Sigmoid colon (tissue), 7 donors: ENCODE measurements around the gene DYRK1A. TPM values are rescaled to one million over a fixed set of nuclear protein-coding genes. Genes with fewer than 3 reads are reported as not detected.
A peak's percentile ranks its signal among the peaks of the same experiment; 100 is the strongest.

Experiments used
- DNase-seq: peaks from one replicate; pipeline ENCODE4 v3.0.0-alpha.2; 2019
- H3K27ac ChIP-seq, 4 donors: fragments of 200-600 bp; sonication (generic); one replicate each; pipeline ENCODE4 v1.5.1; 2016 to 2019; ENCODE audit warnings: mild to moderate bottlenecking in 1 of 4
- H3K27me3 ChIP-seq, 3 donors: fragments of 200-600 bp; sonication (generic); one replicate each; pipeline ENCODE4 v1.5.1; 2019; ENCODE audit warnings: mild to moderate bottlenecking in 1 of 3
- H3K36me3 ChIP-seq, 4 donors: fragments of 200-600 bp; sonication (generic); one replicate each; pipeline ENCODE4 v1.5.1; 2016 to 2019
- H3K4me1 ChIP-seq, 4 donors: fragments of 200-600 bp; sonication (generic); one replicate each; pipeline ENCODE4 v1.5.1; 2017 to 2019
- H3K4me3 ChIP-seq, 4 donors: fragments of 200-600 bp; sonication (generic); one replicate each; pipeline ENCODE4 v1.5.1; 2017 to 2019; ENCODE audit warnings: mild to moderate bottlenecking in 2 of 4, moderate library complexity in 1 of 4
- H3K9me3 ChIP-seq, 4 donors: fragments of 200-600 bp in 3 of 4; sonication (generic) in 3 of 4; one replicate each; pipeline versions ENCODE4 v1.5.1 to v1.6.1; 2013 to 2019
- EP300 ChIP-seq, 4 donors: sonication (generic); formaldehyde crosslinking; IDR thresholded peaks; one replicate each; pipeline ENCODE4 v1.6.1; 2017; ENCODE audit warnings: antibody characterized with exemption in 4 of 4
- POLR2A ChIP-seq, 2 donors: fragments of 450-650 bp; IDR thresholded peaks; one replicate each; pipeline ENCODE4 v1.6.1; 2016; ENCODE audit warnings: antibody characterized with exemption in 2 of 2, mild to moderate bottlenecking in 2 of 2, moderate library complexity in 2 of 2
- POLR2AphosphoS5 ChIP-seq, 4 donors: sonication (generic); formaldehyde crosslinking; IDR thresholded peaks; one replicate each; pipeline ENCODE4 v1.6.1; 2017; ENCODE audit warnings: antibody characterized with exemption in 4 of 4
- WGBS, 2 donors: extraction: QIAGEN DNeasy Blood & Tissue Kit; methylation state at CpG; one replicate each; pipeline ENCODE4 v1.1.7; 2013; 5-methylcytosine and 5-hydroxymethylcytosine counted together
- intact Hi-C: fragments of 100-400 bp; cut with DNase I; formaldehyde crosslinking; loops from one replicate; pipeline ENCODE4 v1.15.1; 2023
- polyA plus RNA-seq, 3 donors: library from polyadenylated mRNA; stranded (reverse); fragments of 200-250 nt; gene quantifications; one replicate each; pipeline ENCODE4 v1.2.3, GENCODE V29; 2013
- total RNA-seq, 4 donors: library from RNA; depleted of rRNA; stranded (reverse); fragments of >200 nt; gene quantifications; one replicate each; pipeline ENCODE4 v1.1.0, GENCODE V29; 2016
- TF ChIP-seq, protein P1 (sequence below), 4 experiments: fragments of 450-650 bp in 3 of 4; fragments of 200-600 bp in 1 of 4; IDR thresholded peaks; one replicate each; pipeline ENCODE4 v1.5.1; 2016 to 2019; ENCODE audit warnings: antibody characterized with exemption in 4 of 4, mild to moderate bottlenecking in 3 of 4, moderate library complexity in 2 of 4
- donor health status: healthy with polysubstance abuse.
- donor health status: Bipolar disorder and iron deficiency.
- donor health status: healthy.

Gene DYRK1A
- total and polyA plus RNA-seq, 7 donors, result 11.4 to 74.1 (median 62.9) TPM

DNA sequence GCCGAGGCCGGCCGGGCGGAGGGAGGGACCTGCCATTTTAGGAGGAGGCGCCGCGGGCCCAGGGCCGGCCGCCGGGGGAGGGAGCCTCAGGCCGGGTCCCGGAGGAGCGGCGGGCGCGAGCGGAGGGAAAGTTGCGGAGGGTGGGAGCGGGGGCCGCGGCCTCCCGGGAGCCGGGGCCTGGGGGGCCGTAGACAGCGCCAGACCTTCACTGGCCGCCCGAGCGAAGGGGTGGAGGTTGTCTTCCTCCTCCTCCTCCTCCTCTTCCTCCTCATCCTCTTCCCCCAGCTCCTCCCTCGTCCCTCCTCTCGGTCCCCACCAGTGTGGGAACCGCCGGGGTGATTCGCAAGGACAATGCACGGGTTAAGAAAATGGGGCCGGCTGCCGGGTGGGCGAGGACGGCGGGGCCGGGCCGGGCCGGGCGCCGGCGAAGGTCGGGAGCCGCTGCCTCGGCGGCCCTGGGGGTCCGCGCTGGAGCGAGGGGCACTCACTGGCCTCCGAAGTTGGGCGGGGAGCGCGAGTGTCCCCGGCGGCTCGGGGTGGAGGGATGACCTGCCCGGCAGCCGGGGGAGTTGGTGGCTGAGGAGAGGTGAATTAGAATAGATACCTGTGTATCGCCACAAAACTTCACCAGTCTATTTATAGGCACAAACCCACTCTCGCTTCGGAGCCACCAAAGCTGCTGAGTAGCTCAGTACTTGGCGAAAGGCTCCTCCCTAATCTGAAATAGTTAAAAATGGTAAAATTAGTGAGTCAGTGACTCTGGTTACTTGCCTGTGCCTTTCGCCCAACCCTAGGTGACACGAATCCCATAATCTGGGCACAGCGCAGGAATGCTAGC is 1.3 kb downstream of the DYRK1A start:
- H3K4me1 ChIP-seq, result peaks cover 0 to 54% (median 46%) of the 10 kb centered on the region in 4 donors
- H3K9me3 ChIP-seq, result no peaks in the 10 kb centered on the region
- WGBS, 2 donors, result 1% methylated on average over 68 of the region's 68 CpGs
- DNase-seq, result peak; percentile 73
- no peaks in the 10 kb centered on the region for H3K27me3 ChIP-seq
- no peak for TF ChIP-seq POLR2A (IDR thresholded peaks at IDR 0.05)
- peak in 3 of 4 donors; percentile 4 to 29 (median 14) for TF ChIP-seq POLR2AphosphoS5 (IDR thresholded peaks at IDR 0.05)
- TF ChIP-seq, protein P1, sequence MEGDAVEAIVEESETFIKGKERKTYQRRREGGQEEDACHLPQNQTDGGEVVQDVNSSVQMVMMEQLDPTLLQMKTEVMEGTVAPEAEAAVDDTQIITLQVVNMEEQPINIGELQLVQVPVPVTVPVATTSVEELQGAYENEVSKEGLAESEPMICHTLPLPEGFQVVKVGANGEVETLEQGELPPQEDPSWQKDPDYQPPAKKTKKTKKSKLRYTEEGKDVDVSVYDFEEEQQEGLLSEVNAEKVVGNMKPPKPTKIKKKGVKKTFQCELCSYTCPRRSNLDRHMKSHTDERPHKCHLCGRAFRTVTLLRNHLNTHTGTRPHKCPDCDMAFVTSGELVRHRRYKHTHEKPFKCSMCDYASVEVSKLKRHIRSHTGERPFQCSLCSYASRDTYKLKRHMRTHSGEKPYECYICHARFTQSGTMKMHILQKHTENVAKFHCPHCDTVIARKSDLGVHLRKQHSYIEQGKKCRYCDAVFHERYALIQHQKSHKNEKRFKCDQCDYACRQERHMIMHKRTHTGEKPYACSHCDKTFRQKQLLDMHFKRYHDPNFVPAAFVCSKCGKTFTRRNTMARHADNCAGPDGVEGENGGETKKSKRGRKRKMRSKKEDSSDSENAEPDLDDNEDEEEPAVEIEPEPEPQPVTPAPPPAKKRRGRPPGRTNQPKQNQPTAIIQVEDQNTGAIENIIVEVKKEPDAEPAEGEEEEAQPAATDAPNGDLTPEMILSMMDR (IDR thresholded peaks at IDR 0.05), result no peak
- no peak for TF ChIP-seq EP300 (IDR thresholded peaks at IDR 0.05)
- H3K27ac ChIP-seq, result peak overlapping the region; percentile 99 to 100 (median 100)
- intact Hi-C loops, result loop anchor here (5.0 to 10.0 kb wide), 4 partner anchors 94 to 296 kb away; partner anchors contain the start of genes PIGP and TTC3
- no peaks in the 10 kb centered on the region for H3K36me3 ChIP-seq
- H3K4me3 ChIP-seq, result peak overlapping the region; percentile 86 to 98 (median 96)

- DNase-seq, result no peak
- H3K4me1 ChIP-seq, result peaks cover 0 to 62% (median 51%) of the 10 kb centered on the region in 4 donors
- H3K36me3 ChIP-seq, result no peaks in the 10 kb centered on the region
- WGBS, 2 donors, result 2 to 4% methylated on average over 9 of the region's 9 CpGs
- no peaks in the 10 kb centered on the region for H3K9me3 ChIP-seq
- H3K4me3 ChIP-seq, result peak overlapping the region; percentile 86 to 98 (median 96)
- H3K27ac ChIP-seq, result peak overlapping the region; percentile 99 to 100 (median 100)
- TF ChIP-seq POLR2AphosphoS5 (IDR thresholded peaks at IDR 0.05) (no peak), EP300 (IDR thresholded peaks at IDR 0.05) (no peak), POLR2A (IDR thresholded peaks at IDR 0.05) (no peak)
- TF ChIP-seq, protein P1 (IDR thresholded peaks at IDR 0.05), result no peak
- no peaks in the 10 kb centered on the region for H3K27me3 ChIP-seq
- intact Hi-C loops, result loop anchor here (5.0 to 10.0 kb wide), 4 partner anchors 94 to 296 kb away; partner anchors contain the start of genes PIGP and TTC3
Measured at GRCh38 chr21:37368541-37369279, 2.1 kb downstream of the DYRK1A start.

GRCh38 chr21:37369307-37369854 is 2.8 kb downstream of the DYRK1A start:
- DNase-seq, result no peak
- WGBS, 2 donors, result 24 to 37% methylated on average over 3 of the region's 3 CpGs
- H3K27ac ChIP-seq, result peak overlapping the region in 3 of 4 donors; percentile 99 to 100 (median 99)
- peak overlapping the region; percentile 86 to 98 (median 96) for H3K4me3 ChIP-seq
- H3K9me3 ChIP-seq, result no peaks in the 10 kb centered on the region
- no peak for TF ChIP-seq POLR2AphosphoS5 (IDR thresholded peaks at IDR 0.05)
- no peak for TF ChIP-seq POLR2A (IDR thresholded peaks at IDR 0.05)
- TF ChIP-seq EP300 (IDR thresholded peaks at IDR 0.05), result no peak
- TF ChIP-seq, protein P1 (IDR thresholded peaks at IDR 0.05), result no peak
- intact Hi-C loops, result loop anchor here (5.0 to 10.0 kb wide), 4 partner anchors 93 to 297 kb away; partner anchors contain the start of genes PIGP and TTC3
- H3K4me1 ChIP-seq, result peaks cover 0 to 69% (median 58%) of the 10 kb centered on the region in 4 donors
- no peaks in the 10 kb centered on the region for H3K36me3 ChIP-seq
- no peaks in the 10 kb centered on the region for H3K27me3 ChIP-seq

DNA sequence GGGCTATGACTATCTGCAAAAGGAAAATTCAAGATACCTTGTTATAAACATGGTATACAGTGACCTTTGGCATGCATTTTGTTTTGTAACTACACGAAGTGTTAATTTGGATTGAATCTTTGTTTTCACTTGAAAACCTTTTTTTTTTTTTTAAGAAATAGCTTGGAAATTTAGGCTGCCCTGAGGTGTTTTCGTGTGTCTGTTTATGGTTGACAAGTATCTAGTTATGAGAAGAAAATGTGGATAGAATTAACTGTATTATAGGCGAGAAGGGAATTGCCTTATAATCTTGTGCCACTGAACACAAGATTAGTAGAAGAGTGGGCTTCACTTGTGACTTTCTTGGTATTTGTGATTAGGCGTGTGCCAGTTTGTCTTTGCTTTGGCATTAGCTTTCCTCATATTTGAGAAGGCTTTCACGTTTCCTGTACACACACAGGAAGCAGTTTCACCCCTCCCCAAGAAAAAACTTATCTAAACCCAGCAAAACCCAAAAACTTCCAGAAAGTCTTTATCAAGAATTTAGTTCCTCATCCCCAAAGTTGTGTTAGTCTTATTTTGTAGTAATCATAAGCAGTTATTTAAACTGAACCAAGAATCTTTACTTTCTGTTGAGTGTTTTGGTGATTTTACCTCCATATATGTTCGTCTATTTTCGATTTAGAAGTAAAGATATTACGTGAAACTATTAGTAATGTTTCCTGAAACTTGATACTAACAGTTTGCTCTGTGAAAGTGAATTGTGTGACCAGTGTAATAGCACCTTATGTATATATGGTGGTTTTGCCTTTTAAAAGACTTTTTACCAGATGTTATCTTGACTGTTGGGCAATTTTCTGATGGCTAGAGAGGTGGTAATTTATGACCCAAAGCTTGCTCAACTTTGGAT is 3.8 kb downstream of the DYRK1A start:
- H3K4me1 ChIP-seq, result peaks cover 0 to 69% (median 60%) of the 10 kb centered on the region in 4 donors
- no peak for DNase-seq
- no peaks in the 10 kb centered on the region for H3K27me3 ChIP-seq
- peak overlapping the region in 3 of 4 donors; percentile 28 to 100 (median 36) for H3K27ac ChIP-seq
- H3K4me3 ChIP-seq, result peak overlapping the region in 1 of 4 donors; percentile 95
- no peaks in the 10 kb centered on the region for H3K36me3 ChIP-seq
- intact Hi-C loops, result loop anchor here (5.0 kb wide), 1 partner anchor 37 kb away; no protein-coding TSS in a partner anchor
- no peak for TF ChIP-seq EP300 (IDR thresholded peaks at IDR 0.05)
- TF ChIP-seq POLR2A (IDR thresholded peaks at IDR 0.05), result no peak
- TF ChIP-seq, protein P1 (IDR thresholded peaks at IDR 0.05), result no peak
- no peak for TF ChIP-seq POLR2AphosphoS5 (IDR thresholded peaks at IDR 0.05)
- WGBS, 2 donors, result 20 to 40% methylated on average over 8 of the region's 8 CpGs
- no peaks in the 10 kb centered on the region for H3K9me3 ChIP-seq
